Ascending aorta (tissue), 2 donors: ENCODE results near the gene MLIP. TPM values are rescaled to one million over a fixed set of nuclear protein-coding genes. Genes with fewer than 3 reads are reported as not detected.

ENCODE experiments used
- DNase-seq, 2 donors: peaks; one replicate each; pipeline ENCODE4 v3.0.0-alpha.2; 2019; ENCODE audit warnings: low spot score in 2 of 2
- H3K27ac ChIP-seq, 2 donors: fragments of 200-600 bp; sonication (generic); one replicate each; pipeline ENCODE4 v1.5.1; 2016 to 2017; ENCODE audit warnings: mild to moderate bottlenecking in 1 of 2
- H3K27me3 ChIP-seq: fragments of 200-600 bp; sonication (generic); one replicate; pipeline ENCODE4 v1.5.1; 2017
- H3K36me3 ChIP-seq, 2 donors: fragments of 200-600 bp; sonication (generic); one replicate each; pipeline ENCODE4 v1.5.1; 2016
- H3K4me1 ChIP-seq, 2 donors: fragments of 200-600 bp; sonication (generic); one replicate each; pipeline ENCODE4 v1.5.1; 2016 to 2017; ENCODE audit warnings: mild to moderate bottlenecking in 1 of 2
- H3K4me3 ChIP-seq, 2 donors: fragments of 200-600 bp; sonication (generic); one replicate each; pipeline ENCODE4 v1.5.1; 2016 to 2017; ENCODE audit warnings: mild to moderate bottlenecking in 1 of 2
- H3K9me3 ChIP-seq, 2 donors: fragments of 200-600 bp; sonication (generic); one replicate each; pipeline ENCODE4 v1.5.1; 2016
- intact Hi-C: fragments of 100-400 bp; cut with DNase I; formaldehyde crosslinking; loops from one replicate; pipeline ENCODE4 v1.15.1; 2023
- total RNA-seq: library from RNA; depleted of rRNA; stranded (reverse); fragments of >200 nt; gene quantifications from one replicate; pipeline ENCODE4 v1.1.0, GENCODE V29; 2016
- TF ChIP-seq, protein P1 (sequence below), 3 experiments: fragments of 200-600 bp in 2 of 3; fragments of 450-650 bp in 1 of 3; sonication (generic) in 2 of 3; IDR thresholded peaks; one replicate each; pipeline ENCODE4 v1.5.1; 2016 to 2019; ENCODE audit warnings: antibody characterized with exemption in 3 of 3, mild to moderate bottlenecking in 1 of 3, moderate library complexity in 1 of 3

The MLIP gene
- total RNA-seq, 1 donor from 2014 or later = not detected

DNA sequence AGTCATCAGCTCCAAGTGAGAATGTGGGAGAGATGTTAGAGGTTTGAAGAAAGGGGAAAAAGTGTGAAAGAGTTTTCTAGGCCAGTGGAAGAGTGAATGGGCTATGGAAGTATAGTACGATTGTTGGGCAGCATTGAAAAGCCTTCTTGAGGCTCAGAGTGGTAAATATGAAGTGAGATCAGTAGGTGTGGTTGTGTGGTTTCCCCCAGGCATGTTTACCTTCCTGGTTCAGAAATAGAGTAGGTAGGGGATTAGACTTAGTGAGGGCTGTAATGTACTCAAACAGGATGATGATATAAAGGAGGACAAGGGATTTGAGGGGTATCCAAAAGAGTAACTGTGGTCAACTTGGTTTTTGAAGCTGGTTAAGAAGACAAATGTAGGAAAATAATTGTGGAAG lies 3.7 kb downstream of the MLIP start:
- TF ChIP-seq, protein P1, sequence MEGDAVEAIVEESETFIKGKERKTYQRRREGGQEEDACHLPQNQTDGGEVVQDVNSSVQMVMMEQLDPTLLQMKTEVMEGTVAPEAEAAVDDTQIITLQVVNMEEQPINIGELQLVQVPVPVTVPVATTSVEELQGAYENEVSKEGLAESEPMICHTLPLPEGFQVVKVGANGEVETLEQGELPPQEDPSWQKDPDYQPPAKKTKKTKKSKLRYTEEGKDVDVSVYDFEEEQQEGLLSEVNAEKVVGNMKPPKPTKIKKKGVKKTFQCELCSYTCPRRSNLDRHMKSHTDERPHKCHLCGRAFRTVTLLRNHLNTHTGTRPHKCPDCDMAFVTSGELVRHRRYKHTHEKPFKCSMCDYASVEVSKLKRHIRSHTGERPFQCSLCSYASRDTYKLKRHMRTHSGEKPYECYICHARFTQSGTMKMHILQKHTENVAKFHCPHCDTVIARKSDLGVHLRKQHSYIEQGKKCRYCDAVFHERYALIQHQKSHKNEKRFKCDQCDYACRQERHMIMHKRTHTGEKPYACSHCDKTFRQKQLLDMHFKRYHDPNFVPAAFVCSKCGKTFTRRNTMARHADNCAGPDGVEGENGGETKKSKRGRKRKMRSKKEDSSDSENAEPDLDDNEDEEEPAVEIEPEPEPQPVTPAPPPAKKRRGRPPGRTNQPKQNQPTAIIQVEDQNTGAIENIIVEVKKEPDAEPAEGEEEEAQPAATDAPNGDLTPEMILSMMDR (IDR thresholded peaks at IDR 0.05) = no peak
- intact Hi-C loops = no loop called here

DNA sequence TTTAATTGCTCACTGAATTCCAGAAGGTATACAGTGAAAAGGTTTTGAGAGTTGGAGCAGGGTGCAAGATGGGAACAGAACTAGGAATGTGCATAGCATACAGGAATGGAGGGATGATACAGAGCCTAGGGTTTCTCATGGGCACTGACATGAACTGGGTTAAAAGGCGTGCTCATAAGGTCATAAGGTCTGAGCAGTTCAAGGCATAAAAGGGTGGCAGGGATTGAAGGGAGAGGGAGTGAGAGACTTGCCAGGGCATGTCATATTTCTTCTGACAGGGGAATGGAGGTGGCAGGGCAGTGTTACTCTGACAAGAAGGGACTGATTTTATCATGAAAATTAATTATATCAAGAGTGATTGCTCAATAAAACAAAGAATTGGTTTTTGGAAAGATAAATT lies 4.7 kb downstream of the MLIP start:
- H3K9me3 ChIP-seq = no peaks in the 10 kb centered on the region
- peaks cover 0 to 3% of the 10 kb centered on the region in 2 donors for H3K4me1 ChIP-seq
- DNase-seq = no peak
- no peak overlapping the region for H3K4me3 ChIP-seq
- intact Hi-C loops = no loop called here
- TF ChIP-seq, protein P1 (IDR thresholded peaks at IDR 0.05) = no peak
- no peaks in the 10 kb centered on the region for H3K27me3 ChIP-seq
- H3K27ac ChIP-seq = no peak overlapping the region
- H3K36me3 ChIP-seq = no peaks in the 10 kb centered on the region

More for the DNA sequence above, 3.7 kb downstream of the MLIP start:
- no peaks in the 10 kb centered on the region for H3K9me3 ChIP-seq
- peaks cover 0 to 3% of the 10 kb centered on the region in 2 donors for H3K4me1 ChIP-seq
- no peaks in the 10 kb centered on the region for H3K36me3 ChIP-seq
- DNase-seq = no peak
- H3K27ac ChIP-seq = no peak overlapping the region
- H3K27me3 ChIP-seq = no peaks in the 10 kb centered on the region
- no peak overlapping the region for H3K4me3 ChIP-seq

DNA sequence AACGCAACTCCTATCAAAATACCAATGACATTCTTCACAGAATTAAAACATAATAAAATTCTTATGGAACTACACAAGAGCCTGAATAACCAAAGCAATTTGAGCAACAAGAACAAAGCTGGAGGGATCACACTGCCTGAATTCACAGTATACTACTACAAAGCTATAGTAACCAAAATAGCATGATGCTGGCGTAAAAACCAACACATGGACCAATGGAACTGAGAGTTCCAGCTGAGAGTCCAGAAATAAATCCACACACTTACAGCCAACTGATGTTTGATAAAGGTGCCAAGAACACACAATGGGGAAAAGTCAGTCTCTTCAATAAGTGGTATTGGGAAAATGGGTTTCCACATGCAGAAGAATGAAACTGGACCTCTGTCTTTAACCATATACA lies 6.9 kb downstream of the MLIP start:
- Histone ChIP-seq H3K27me3 (no peaks in the 10 kb centered on the region), H3K4me1 (no peaks in the 10 kb centered on the region), H3K9me3 (no peaks in the 10 kb centered on the region), H3K27ac (no peak overlapping the region), H3K36me3 (no peaks in the 10 kb centered on the region), H3K4me3 (no peak overlapping the region)
- intact Hi-C loops = no loop called here
- TF ChIP-seq, protein P1 (IDR thresholded peaks at IDR 0.05) = no peak
- no peak for DNase-seq

DNA sequence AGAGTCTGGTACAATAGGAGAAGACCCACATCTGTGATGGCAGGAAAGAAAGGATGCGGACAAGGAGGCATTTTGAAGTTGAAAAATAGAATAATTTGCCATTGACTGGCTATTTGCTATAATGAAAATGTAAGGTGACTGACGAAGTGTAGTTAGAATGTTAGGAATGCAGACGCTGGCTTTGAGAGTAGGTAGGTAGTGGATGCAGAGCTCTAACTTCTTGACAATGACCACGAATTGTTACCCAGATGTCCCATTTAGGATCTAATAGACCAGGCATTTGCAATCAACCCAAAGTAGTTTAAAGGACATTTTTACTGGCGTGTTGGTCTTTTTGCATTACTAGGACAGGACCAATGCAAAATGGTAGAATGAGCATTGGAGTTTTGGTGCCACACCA lies 14.2 kb downstream of the MLIP start:
- Histone ChIP-seq H3K27me3 (no peaks in the 10 kb centered on the region), H3K36me3 (no peaks in the 10 kb centered on the region), H3K4me1 (no peaks in the 10 kb centered on the region), H3K27ac (no peak overlapping the region), H3K9me3 (no peaks in the 10 kb centered on the region), H3K4me3 (no peak overlapping the region)
- intact Hi-C loops = no loop called here
- DNase-seq = no peak
- TF ChIP-seq, protein P1 (IDR thresholded peaks at IDR 0.05) = no peak

DNA sequence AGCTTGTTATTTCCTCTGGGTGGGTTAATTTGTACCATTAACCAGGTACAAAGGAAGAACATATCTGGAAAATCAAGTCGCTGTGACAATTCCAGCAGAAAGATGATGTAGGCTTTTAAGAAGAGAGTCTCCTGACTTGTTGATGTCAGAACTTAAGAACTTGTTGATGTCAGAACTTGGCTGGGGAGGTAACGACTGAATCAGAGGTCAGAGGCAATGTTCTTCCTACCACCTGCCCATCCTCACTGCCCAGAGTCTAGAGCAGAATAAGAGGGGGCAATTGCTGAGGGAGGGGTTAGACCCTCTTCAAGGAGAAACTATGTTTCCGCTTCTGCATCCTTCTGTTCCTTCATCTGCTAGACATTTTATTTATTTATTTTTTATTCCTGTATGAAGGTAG lies 18.9 kb downstream of the MLIP start:
- H3K27me3 ChIP-seq = no peaks in the 10 kb centered on the region
- no peak for DNase-seq
- no peaks in the 10 kb centered on the region for H3K9me3 ChIP-seq
- no peak overlapping the region for H3K27ac ChIP-seq
- no peak overlapping the region for H3K4me3 ChIP-seq
- TF ChIP-seq, protein P1 (IDR thresholded peaks at IDR 0.05) = no peak
- peaks cover 0 to 3% of the 10 kb centered on the region in 2 donors for H3K4me1 ChIP-seq
- H3K36me3 ChIP-seq = no peaks in the 10 kb centered on the region
- intact Hi-C loops = no loop called here

DNA sequence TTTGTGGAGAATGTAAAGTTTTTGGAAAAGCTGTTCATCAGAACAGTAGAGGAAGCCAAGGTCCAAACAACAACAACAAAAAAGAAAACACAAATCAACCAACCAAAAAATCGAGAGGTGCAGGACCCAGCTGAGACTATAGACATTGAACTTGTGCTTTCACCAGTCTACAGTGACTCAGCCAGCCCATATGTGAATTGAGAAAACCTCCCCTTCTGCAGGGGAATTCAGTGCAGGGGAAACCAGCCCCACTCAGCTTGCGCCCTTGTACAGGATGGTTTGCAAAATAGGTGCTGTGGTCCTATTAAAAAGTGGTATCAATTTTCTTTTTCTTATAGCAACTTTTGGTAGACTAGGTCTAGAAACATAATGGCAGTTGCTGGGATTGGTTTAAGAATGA lies 21.3 kb downstream of the MLIP start:
- intact Hi-C loops = no loop called here
- Histone ChIP-seq H3K27me3 (no peaks in the 10 kb centered on the region), H3K4me1 (peaks cover 0 to 3% of the 10 kb centered on the region in 2 donors), H3K27ac (no peak overlapping the region), H3K4me3 (no peak overlapping the region), H3K9me3 (no peaks in the 10 kb centered on the region), H3K36me3 (no peaks in the 10 kb centered on the region)
- TF ChIP-seq, protein P1 (IDR thresholded peaks at IDR 0.05) = no peak
- no peak for DNase-seq
